Measurements from ENCODE around the gene REN. TPM values are rescaled to one million over a fixed set of nuclear protein-coding genes. Genes with fewer than 3 reads are reported as not detected.

The REN gene
- total RNA-seq, 1 experiment from 2014 or later = not detected

- no peak for DNase-seq (ENCODE audit: low read depth)
Measured at GRCh38 chr1:204110894-204111633, 55.1 kb downstream of the REN start.

- no peak for DNase-seq (ENCODE audit: low read depth)
Measured at GRCh38 chr1:204108312-204109141, 57.6 kb downstream of the REN start.

- no peak for DNase-seq (ENCODE audit: low read depth)
Measured at GRCh38 chr1:204107892-204108291, 58.2 kb downstream of the REN start.

GRCh38 chr1:204106825-204107224, 59.3 kb downstream of the REN start:
- DNase-seq (ENCODE audit: low read depth) = no peak

- DNase-seq (ENCODE audit: low read depth) = no peak
Measured at GRCh38 chr1:204105131-204105515, 61.0 kb downstream of the REN start.

Other genes starting within 250 kb of the REN start
- 2.2 and 3.6 TPM in 2 replicates for gene SOX13, start 93.2 kb downstream of the REN start, total RNA-seq (2014; rRNA removed)
- gene ETNK2, start 14.3 kb downstream of the REN start, total RNA-seq (2014; rRNA removed) = 1.1 and 3.5 TPM in 2 replicates
- gene KISS1, start 30.2 kb upstream of the REN start, total RNA-seq (2014; rRNA removed) = not detected in 2 replicates
- gene GOLT1A, start 47.7 kb upstream of the REN start, total RNA-seq (2014; rRNA removed) = not detected in 2 replicates
- gene PLEKHA6, start 193.6 kb upstream of the REN start, total RNA-seq (2014; rRNA removed) = 36.2 and 50.9 TPM in 2 replicates
- gene PPP1R15B, start 245.5 kb upstream of the REN start, total RNA-seq (2014; rRNA removed) = 15.1 and 17.8 TPM in 2 replicates